Omental fat pad (tissue), 4 donors: ENCODE results near the gene RASL10A. TPM values are rescaled to one million over a fixed set of nuclear protein-coding genes. Genes with fewer than 3 reads are reported as not detected.

Source experiments
- ATAC-seq: fragments of 150-250 bp; one replicate; pipeline ENCODE4 v1.9.1; 2016; ENCODE audit warnings: mild to moderate bottlenecking, moderate library complexity; ENCODE audit not compliant: low FRiP score
- DNase-seq: peaks from one replicate; pipeline ENCODE4 v3.0.0-alpha.2; 2019; ENCODE audit warnings: low spot score
- total RNA-seq, 4 donors: library from RNA; depleted of rRNA; stranded (reverse); fragments of >200 nt; gene quantifications; one replicate each; pipeline ENCODE4 v1.1.0, GENCODE V29; 2016
- TF ChIP-seq, protein P1 (sequence below), 3 donors: fragments of 450-650 bp; IDR thresholded peaks; one replicate each; pipeline ENCODE4 v1.5.1; 2016 to 2017; ENCODE audit warnings: antibody characterized with exemption in 3 of 3, mild to moderate bottlenecking in 3 of 3, moderate library complexity in 2 of 3

The RASL10A gene
- total RNA-seq, 4 donors from 2014 or later: 0.56 to 2.6 (median 1.5) TPM; not detected in 1

- DNase-seq (no peak), ATAC-seq (peak; percentile 47)
- TF ChIP-seq, protein P1, sequence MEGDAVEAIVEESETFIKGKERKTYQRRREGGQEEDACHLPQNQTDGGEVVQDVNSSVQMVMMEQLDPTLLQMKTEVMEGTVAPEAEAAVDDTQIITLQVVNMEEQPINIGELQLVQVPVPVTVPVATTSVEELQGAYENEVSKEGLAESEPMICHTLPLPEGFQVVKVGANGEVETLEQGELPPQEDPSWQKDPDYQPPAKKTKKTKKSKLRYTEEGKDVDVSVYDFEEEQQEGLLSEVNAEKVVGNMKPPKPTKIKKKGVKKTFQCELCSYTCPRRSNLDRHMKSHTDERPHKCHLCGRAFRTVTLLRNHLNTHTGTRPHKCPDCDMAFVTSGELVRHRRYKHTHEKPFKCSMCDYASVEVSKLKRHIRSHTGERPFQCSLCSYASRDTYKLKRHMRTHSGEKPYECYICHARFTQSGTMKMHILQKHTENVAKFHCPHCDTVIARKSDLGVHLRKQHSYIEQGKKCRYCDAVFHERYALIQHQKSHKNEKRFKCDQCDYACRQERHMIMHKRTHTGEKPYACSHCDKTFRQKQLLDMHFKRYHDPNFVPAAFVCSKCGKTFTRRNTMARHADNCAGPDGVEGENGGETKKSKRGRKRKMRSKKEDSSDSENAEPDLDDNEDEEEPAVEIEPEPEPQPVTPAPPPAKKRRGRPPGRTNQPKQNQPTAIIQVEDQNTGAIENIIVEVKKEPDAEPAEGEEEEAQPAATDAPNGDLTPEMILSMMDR (IDR thresholded peaks at IDR 0.05): no peak
These were observed 9.2 kb downstream of the RASL10A start, which contains the start of gene GAS2L1 for GRCh38 chr22:29306175-29306834. TSS of gene GAS2L1 (plus strand) at chr22:29306650. CDS start at chr22:29308106, 1,456 bp downstream.

GRCh38 chr22:29305836-29306174 is 9.7 kb downstream of the RASL10A start:
- TF ChIP-seq, protein P1 (IDR thresholded peaks at IDR 0.05): no peak
- no peak for ATAC-seq
- no peak for DNase-seq

- ATAC-seq (no peak), DNase-seq (no peak)
- TF ChIP-seq, protein P1 (IDR thresholded peaks at IDR 0.05): no peak
These were observed 12.6 kb downstream of the RASL10A start for GRCh38 chr22:29302681-29303465.

DNA sequence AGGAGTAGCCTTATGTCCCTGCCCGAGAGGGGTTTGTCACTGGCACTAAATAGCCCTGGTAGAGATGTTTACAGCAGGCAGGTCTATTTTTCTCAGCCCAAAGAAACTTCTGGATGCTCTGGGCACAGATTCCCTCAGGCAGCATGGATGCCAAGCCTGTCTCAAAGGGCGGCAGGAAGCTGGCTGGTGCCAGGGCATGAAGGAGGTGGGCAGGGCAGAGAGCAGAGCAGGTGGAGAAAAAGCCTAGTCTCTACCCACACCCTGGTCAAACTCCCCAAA is 13.2 kb downstream of the RASL10A start:
- TF ChIP-seq, protein P1 (IDR thresholded peaks at IDR 0.05): no peak
- ATAC-seq: no peak
- DNase-seq: no peak

DNA sequence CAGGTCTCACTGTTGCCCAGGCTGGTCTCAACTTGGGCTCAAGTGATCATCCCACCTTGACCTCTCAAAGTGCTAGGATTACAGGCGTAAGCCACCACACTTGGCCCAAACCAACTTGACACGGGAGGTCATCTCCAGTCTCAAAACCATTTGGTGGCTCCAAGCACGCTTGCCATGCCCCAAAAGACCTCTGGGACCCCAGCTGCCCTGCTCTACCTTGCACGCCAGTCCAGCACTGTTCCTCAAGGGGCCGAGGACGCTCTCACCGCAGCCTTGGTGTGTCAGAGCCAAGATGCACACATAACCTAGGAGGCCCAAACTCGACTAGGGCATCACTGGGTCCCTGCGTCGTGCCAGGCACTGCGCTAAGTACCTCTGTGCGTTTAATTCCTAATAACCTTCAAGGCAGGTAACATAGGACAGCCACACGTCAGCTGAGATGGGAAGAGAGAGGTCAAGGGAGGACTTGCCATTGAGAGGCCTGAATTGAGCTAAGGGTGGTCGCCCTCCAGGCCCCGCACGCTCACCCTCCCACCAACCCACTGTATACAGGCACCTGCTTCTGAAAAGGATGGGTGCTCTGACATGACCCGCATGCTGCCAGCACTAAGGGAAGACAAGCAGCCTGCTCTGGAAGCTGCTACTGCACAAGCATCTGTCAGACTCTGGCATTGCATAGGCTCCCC is 13.6 kb downstream of the RASL10A start:
- TF ChIP-seq, protein P1 (IDR thresholded peaks at IDR 0.05): no peak
- ATAC-seq (no peak), DNase-seq (no peak)

DNA sequence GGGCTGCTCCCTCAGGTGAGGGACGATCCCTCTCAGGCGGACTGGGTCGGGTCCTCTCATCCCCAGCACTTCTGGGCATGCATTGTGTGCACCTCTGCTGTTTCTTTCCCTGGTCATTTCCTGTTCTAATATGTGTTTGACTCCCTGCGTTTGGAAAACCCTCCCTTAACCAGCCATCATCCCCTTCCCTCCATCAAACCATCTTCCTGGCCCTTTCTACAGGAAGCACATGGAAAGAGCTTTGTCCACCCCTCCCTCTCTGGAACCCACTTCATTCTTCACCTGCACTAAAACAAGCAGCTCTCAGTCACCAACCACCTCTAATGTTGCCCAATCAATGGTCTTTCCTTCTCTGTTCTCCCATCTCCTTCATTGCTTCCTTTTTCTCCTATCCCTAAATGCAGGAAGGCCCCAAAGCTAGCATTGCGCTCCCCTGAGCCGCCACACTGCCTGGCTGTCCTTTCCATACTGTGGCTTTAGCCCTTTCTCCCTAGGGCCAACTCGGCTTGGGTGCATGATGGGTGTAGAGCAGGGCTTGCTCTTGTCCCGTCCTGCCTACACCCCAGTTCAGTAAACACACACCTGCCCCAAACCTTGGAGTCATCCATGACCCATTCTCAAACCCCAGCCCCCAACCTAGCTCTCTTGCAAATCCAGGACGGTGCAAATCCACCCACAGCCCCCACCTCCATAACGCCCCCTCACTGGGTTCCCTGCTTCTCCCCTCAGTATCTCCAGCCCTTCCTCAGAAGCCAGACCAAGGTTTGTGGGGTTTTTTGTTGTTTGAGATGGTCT is 14.5 kb downstream of the RASL10A start:
- TF ChIP-seq, protein P1 (IDR thresholded peaks at IDR 0.05): no peak
- no peak for ATAC-seq

More for the DNA sequence above, 14.5 kb downstream of the RASL10A start:
- no peak for DNase-seq
